ENCODE data around the gene ITGA5.
A peak's percentile ranks its signal among the peaks of the same experiment; 100 is the strongest.

- peak; percentile 67 to 86 (median 82) for TF ChIP-seq CTCF (IDR thresholded peaks at IDR 0.05)
- TF ChIP-seq POLR2AphosphoS5 (IDR thresholded peaks at IDR 0.05): peak; percentile 5
- TF ChIP-seq POLR2A (IDR thresholded peaks at IDR 0.05): no peak
Observed at GRCh38 chr12:54404061-54405004, 14.7 kb downstream of the ITGA5 start.

Data from prostate gland (tissue), 2 donors.